Islet of Langerhans (tissue), 1 donor: ENCODE measurements around the gene CELF2.

ENCODE experiments used
- FAIRE-seq: peaks from one replicate; lab custom pipeline; 2011; peaks lifted over from hg19 to GRCh38; lab: Jason Lieb, UNC

The CELF2 gene

DNA sequence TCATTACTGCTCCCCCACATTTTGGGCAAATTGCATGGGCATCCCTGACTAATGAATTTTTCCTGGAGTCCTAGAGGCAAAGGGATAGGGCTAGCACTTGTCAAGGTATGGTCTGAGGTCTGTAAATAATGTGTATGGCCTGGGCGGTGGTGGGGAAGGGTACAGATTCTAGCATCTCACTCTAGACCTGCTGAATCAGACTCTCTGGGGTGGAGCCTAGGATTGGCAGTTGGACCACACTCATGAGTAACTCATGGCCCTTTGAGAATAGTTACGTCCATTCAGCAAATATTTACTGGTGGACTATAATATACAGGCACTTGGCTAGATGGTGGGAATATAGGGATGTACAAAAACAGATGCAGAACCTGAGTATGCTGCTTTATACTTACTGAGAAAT is 118.0 kb downstream of the CELF2 start:
- no peak for FAIRE-seq

- FAIRE-seq, result no peak
These were observed 120.8 kb downstream of the CELF2 start for GRCh38 chr10:11138314-11139033.

GRCh38 chr10:11140963-11141362 is 123.3 kb downstream of the CELF2 start:
- FAIRE-seq, result no peak

- no peak for FAIRE-seq
These were observed 124.0 kb downstream of the CELF2 start for GRCh38 chr10:11141571-11142091.

DNA sequence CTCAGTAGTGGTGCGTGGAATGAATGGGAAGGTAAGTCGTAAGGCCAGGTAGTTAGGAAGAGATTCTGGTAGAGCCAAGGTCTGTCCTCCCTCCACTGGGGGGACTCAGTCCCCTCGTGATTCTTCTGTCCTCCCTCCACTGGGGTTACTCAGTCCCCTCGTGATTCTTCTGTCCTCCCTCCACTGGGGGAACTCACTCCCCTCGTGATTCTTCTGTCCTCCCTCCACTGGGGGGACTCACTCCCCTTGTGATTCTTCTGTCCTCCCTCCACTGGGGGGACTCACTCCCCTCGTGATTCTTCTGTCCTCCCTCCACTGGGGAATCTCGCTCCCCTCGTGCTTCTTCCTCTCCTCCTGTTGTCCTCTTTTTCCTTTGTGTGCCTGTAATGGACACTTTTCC is 125.1 kb downstream of the CELF2 start:
- FAIRE-seq, result no peak

DNA sequence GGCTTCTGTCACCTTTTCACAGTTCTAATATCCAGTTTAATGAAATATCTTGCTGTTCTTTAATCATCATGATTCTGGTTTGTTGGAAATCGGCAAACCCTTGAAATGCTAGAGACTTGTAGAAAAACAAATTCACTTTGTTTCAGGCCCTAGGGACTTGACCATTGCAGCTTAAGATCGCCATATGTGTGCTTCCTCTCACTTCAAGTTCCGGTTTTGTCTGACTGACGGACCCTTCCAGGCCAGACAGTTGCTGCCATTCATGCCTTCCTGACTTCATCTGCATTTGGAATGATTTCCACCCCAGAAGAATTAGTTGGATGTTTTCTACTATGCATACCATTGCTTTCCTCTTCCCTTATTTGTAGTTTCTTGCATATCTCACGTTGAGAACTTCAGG is 125.6 kb downstream of the CELF2 start:
- no peak for FAIRE-seq

GRCh38 chr10:11144626-11145494 is 127.2 kb downstream of the CELF2 start:
- FAIRE-seq, result no peak

DNA sequence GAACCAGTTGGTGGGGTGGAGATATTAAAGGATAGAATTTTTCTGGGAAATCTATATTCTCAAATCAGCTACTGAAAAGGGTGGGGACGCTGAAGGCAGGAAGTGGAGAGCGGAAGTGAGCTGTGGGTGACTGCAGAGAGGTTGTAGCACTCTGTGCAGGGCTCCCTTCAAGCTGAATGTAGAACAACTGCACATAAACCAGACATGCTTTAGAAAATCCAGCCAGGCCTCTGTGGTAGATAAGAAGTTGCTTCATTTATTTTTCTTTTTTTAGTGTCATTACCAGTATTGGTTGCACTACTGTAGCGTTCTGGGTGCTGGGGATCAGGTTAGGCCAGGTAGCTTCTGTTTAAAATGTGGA is 127.8 kb downstream of the CELF2 start:
- FAIRE-seq, result no peak

GRCh38 chr10:11146402-11147171 is 128.9 kb downstream of the CELF2 start:
- FAIRE-seq, result no peak

DNA sequence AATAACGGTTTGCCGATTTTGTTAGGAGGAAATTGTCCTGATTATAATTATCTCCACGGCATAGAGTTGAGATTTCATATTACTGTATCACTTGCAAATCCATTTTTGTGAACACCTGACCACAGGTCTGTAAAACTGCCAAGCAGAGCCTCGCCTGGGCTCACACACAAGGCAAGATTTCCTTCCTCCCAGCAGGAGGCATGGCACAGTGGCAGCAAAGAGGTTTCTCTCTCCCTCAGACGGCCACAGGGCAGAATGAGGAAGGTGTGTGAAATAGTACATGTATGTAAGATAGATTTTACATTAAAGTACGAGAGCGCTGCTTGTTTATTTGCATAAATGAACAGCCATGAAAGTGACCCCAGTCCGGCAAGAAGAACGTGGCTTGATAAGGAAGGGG is 130.1 kb downstream of the CELF2 start:
- FAIRE-seq, result no peak

DNA sequence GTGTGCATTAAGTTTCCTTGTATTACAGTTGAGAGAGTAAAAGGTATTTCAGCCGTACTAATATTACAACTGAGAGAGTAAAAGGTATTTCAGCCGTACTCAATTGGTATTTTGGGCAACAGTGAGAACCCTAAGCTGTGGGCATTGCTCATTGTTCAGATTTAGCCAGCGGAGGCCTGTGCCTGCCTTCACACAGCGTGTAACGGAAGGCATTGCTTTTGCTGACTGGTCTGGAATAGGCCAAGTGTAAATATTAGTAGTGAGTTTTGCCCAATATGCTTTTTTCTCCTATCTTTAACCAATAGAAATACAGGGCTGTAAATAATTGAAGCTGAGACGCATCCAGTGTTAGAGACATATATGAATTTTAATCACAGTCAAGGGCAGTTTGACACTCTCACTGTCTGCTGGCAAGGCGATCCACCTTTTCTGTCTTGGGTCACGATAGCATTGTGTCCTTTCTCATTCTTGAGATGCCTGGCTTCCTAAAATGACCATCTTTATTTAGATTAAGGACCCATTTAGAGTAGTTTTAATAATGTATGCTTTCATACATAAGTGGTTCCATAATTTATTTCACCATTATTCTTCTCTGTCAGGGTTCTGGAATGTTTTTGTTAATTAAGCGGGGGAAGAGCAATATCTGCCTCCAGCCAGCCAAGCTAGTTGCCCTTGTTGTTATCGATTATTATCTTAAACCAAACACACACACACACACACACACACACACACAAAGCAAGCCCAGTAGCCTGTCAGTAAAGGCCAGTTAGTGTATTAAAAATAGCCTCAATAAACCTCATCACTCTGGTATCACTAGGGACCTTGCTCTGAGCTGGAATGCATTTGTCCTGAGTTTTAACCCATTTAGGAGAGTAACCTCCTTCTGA is 130.7 kb downstream of the CELF2 start:
- no peak for FAIRE-seq

DNA sequence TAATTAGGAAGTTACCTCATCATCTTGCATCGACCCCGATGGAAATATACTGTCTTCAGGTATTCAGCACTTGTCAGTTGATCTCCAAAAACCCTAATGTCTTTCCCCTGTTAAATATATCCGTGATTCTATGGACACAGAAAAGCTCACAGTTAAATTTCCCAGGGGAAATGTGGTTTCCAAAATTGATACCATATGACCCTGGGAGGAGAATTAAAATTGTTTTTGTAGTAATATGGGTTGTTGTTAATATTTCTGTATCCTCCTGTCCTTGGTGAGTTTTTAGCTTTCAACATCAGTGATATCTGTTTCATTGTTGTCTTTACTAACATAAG is 132.1 kb downstream of the CELF2 start:
- FAIRE-seq, result no peak

DNA sequence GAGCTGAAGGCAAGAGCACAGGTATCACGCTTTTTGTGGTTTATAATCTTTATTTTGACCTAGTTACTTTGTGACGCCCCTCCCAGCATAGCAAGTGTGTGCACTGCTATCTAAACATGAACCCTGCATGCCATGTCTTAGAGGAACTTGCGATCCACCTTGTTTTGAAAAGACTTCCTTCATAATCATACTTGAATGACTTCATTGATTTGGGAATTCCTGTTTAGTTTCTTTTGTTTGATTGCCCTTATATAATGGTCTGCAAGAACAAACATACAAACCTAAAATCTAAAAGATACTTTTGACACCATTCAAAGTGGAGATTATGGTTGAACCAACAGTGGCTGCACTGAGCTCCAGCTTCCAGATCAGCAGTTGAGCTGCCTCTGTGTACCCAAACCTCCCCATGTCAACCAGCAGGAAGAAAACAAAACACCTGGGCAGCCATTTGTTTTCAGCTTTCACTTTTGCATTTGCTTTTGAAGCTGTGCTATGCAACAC is 132.6 kb downstream of the CELF2 start:
- no peak for FAIRE-seq

DNA sequence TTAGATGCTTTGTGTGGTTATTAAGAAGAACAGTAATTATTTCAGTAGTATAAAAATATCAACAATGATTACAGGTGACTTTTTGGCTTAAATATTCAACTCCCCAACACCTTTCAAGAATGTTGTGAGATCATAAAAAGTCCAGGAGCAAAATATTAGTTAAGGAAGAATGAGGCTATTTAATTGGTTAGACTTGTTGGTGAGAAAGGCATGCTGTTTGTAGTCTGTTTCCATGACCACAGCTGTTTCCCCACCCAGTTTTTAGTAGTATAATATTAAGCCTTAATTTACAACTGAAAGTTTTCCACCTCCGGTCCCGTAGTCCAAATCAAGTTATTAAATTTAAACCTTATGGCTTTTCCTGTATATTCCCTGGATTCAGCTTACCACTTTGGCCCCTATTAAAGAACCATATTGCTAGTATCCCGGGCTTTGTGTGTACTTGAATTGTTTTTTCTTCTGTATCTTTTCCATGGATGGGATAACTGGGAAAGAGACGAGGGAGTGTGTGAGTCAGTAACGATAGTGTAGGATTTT is 133.3 kb downstream of the CELF2 start:
- FAIRE-seq, result no peak

- no peak for FAIRE-seq
These were observed 135.1 kb downstream of the CELF2 start for GRCh38 chr10:11152801-11153200.

DNA sequence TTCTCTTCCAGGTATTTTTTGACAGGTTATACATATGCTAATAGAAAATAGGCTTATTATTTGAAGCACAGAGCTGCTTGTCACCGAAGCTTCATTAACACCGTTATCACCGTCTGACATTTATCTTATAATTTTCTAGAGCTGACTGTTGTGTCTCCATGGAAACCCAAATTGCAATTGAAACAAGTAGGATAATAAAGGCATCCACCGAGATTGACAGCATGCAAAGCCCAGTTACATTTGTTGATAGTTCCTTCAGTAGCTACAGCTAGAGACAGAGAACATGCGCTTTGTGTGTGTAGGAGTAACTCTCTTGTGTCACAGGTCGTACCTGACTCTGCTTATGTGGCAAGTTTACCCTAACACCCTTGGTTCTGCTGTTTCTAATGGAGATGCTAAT is 135.6 kb downstream of the CELF2 start:
- FAIRE-seq, result no peak

- no peak for FAIRE-seq
These were observed 136.1 kb downstream of the CELF2 start for GRCh38 chr10:11153766-11154165.

GRCh38 chr10:11154333-11154732 is 136.7 kb downstream of the CELF2 start:
- no peak for FAIRE-seq

- FAIRE-seq, result no peak
These were observed 137.3 kb downstream of the CELF2 start for GRCh38 chr10:11154849-11155498.

DNA sequence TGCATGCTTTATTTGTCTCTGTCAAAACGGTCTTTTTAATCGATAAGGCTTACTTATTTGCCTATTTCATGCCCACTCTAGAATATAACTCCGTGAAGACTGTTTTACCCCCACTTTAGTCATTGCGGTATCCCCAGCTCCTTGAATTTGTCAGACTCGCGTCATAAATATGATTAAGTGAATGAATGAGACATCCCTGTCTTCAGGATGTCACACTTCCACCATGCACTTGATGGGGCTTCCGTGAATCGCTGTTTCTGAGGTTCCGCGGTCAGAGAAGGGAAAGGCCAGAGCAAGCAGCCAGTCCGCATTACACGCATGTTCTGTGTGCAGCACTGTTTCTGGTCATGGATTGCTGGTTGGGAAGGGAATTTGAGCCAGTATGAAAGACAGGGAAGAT is 138.8 kb downstream of the CELF2 start:
- FAIRE-seq, result no peak
